Suprapubic skin (tissue), 3 donors: Measurements from ENCODE around the gene IQCE.

ENCODE experiments used
- POLR2A ChIP-seq, 2 donors: fragments of 450-650 bp; IDR thresholded peaks; one replicate each; pipeline ENCODE4 v1.6.1; 2017; ENCODE audit warnings: antibody characterized with exemption in 2 of 2, mild to moderate bottlenecking in 2 of 2, moderate library complexity in 2 of 2
- TF ChIP-seq, protein P1 (sequence below), 2 donors: fragments of 200-600 bp in 1 of 2; fragments of 450-650 bp in 1 of 2; sonication (generic) in 1 of 2; IDR thresholded peaks; one replicate each; pipeline ENCODE4 v1.5.1; 2016 to 2019; ENCODE audit warnings: antibody characterized with exemption in 2 of 2, mild to moderate bottlenecking in 1 of 2, moderate library complexity in 1 of 2

- TF ChIP-seq, protein P1, sequence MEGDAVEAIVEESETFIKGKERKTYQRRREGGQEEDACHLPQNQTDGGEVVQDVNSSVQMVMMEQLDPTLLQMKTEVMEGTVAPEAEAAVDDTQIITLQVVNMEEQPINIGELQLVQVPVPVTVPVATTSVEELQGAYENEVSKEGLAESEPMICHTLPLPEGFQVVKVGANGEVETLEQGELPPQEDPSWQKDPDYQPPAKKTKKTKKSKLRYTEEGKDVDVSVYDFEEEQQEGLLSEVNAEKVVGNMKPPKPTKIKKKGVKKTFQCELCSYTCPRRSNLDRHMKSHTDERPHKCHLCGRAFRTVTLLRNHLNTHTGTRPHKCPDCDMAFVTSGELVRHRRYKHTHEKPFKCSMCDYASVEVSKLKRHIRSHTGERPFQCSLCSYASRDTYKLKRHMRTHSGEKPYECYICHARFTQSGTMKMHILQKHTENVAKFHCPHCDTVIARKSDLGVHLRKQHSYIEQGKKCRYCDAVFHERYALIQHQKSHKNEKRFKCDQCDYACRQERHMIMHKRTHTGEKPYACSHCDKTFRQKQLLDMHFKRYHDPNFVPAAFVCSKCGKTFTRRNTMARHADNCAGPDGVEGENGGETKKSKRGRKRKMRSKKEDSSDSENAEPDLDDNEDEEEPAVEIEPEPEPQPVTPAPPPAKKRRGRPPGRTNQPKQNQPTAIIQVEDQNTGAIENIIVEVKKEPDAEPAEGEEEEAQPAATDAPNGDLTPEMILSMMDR (IDR thresholded peaks at IDR 0.05) = no peak
- TF ChIP-seq POLR2A (IDR thresholded peaks at IDR 0.05) = no peak
Observed at GRCh38 chr7:2601907-2602306, 43.1 kb downstream of the IQCE start.
